Ishikawa (cell line): ENCODE results near the gene SRP9.

ENCODE experiments used
- CREB1 ChIP-seq: IDR thresholded peaks from 2 replicates; pipeline ENCODE4 v1.6.1; 2012; ENCODE audit warnings: low read depth
- EP300 ChIP-seq: IDR thresholded peaks from 2 replicates; pipeline ENCODE4 v1.6.1; 2012; ENCODE audit warnings: borderline replicate concordance
- NFIC ChIP-seq: IDR thresholded peaks from 2 replicates; pipeline ENCODE4 v1.6.1; 2012
- RAD21 ChIP-seq: IDR thresholded peaks from 2 replicates; pipeline ENCODE4 v1.6.1; 2012; ENCODE audit warnings: low read depth
- TAF1 ChIP-seq: IDR thresholded peaks from 2 replicates; pipeline ENCODE4 v1.6.1; 2012; ENCODE audit warnings: low read depth, mild to moderate bottlenecking
- TEAD4 ChIP-seq: IDR thresholded peaks from 2 replicates; pipeline ENCODE4 v1.6.1; 2012
- YY1 ChIP-seq: IDR thresholded peaks from 2 replicates; pipeline ENCODE4 v1.6.1; 2012; ENCODE audit warnings: low read depth
- ZBTB7A ChIP-seq: IDR thresholded peaks from 2 replicates; pipeline ENCODE4 v1.6.1; 2012; ENCODE audit warnings: low read depth
- TF ChIP-seq, protein P1 (sequence below): IDR thresholded peaks from 2 replicates; pipeline ENCODE4 v1.6.1; 2012
- TF ChIP-seq, protein P2 (sequence below): IDR thresholded peaks from 2 replicates; pipeline ENCODE4 v1.6.1; 2012
- TF ChIP-seq, protein P3 (sequence below): IDR thresholded peaks from 2 replicates; pipeline ENCODE4 v1.6.1; 2012; ENCODE audit warnings: low read depth, mild to moderate bottlenecking

DNA sequence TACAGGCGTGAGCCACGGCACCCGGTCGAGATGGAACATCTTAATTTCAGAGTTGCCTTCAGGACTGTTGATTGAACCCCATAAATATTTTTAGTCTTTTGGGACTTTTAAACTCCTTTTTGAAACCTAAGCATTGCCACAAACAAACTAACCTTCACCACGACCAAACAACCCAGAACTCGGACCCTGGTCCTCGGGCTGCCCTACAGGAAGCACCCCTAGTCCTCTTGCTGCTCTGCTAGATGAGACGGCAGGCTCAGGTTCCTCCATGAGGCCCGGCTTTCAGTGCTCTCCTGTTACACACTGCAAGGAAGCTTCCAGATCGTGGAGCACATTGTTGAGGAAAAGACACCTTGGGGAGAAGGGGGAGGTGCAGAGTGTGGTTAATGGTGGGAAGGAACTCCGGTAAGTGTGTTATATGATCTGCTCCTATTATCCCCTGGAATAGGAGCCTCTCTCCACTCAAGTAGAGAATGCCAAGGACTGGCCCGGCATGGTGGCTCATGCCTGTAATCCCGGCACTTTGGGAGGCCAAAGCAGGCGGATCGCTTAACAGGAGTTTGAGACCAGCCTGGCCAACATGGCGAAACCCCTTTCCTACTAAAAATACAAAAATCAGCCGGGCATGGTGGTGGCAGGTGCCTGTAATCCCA, 38.0 kb downstream of the SRP9 start:
- TF ChIP-seq YY1 (no peak), EP300 (no peak), ZBTB7A (no peak), CREB1 (no peak), TEAD4 (peak; percentile 31), TAF1 (no peak), NFIC (no peak), RAD21 (no peak)
- TF ChIP-seq, protein P1, sequence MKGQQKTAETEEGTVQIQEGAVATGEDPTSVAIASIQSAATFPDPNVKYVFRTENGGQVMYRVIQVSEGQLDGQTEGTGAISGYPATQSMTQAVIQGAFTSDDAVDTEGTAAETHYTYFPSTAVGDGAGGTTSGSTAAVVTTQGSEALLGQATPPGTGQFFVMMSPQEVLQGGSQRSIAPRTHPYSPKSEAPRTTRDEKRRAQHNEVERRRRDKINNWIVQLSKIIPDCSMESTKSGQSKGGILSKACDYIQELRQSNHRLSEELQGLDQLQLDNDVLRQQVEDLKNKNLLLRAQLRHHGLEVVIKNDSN = no peak
- TF ChIP-seq, protein P2, sequence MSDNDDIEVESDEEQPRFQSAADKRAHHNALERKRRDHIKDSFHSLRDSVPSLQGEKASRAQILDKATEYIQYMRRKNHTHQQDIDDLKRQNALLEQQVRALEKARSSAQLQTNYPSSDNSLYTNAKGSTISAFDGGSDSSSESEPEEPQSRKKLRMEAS = peak; percentile 89
- TF ChIP-seq, protein P3, sequence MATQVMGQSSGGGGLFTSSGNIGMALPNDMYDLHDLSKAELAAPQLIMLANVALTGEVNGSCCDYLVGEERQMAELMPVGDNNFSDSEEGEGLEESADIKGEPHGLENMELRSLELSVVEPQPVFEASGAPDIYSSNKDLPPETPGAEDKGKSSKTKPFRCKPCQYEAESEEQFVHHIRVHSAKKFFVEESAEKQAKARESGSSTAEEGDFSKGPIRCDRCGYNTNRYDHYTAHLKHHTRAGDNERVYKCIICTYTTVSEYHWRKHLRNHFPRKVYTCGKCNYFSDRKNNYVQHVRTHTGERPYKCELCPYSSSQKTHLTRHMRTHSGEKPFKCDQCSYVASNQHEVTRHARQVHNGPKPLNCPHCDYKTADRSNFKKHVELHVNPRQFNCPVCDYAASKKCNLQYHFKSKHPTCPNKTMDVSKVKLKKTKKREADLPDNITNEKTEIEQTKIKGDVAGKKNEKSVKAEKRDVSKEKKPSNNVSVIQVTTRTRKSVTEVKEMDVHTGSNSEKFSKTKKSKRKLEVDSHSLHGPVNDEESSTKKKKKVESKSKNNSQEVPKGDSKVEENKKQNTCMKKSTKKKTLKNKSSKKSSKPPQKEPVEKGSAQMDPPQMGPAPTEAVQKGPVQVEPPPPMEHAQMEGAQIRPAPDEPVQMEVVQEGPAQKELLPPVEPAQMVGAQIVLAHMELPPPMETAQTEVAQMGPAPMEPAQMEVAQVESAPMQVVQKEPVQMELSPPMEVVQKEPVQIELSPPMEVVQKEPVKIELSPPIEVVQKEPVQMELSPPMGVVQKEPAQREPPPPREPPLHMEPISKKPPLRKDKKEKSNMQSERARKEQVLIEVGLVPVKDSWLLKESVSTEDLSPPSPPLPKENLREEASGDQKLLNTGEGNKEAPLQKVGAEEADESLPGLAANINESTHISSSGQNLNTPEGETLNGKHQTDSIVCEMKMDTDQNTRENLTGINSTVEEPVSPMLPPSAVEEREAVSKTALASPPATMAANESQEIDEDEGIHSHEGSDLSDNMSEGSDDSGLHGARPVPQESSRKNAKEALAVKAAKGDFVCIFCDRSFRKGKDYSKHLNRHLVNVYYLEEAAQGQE = no peak
